HG02678 (cell line): Measurements from ENCODE around the gene JMJD7.
"Not testable (repeated sequence)": the region's sequence is repeated elsewhere in the genome, so short reads cannot be mapped to it uniquely, and the experiment has no call there.

Source experiments
- ATAC-seq: cut with Tn5 transposase; IDR thresholded peaks from one replicate; pipeline ENCODE4 v1.9.1; 2021; ENCODE audit warnings: mild to moderate bottlenecking, moderate library complexity; ENCODE audit not compliant: unreplicated experiment

Gene JMJD7

DNA sequence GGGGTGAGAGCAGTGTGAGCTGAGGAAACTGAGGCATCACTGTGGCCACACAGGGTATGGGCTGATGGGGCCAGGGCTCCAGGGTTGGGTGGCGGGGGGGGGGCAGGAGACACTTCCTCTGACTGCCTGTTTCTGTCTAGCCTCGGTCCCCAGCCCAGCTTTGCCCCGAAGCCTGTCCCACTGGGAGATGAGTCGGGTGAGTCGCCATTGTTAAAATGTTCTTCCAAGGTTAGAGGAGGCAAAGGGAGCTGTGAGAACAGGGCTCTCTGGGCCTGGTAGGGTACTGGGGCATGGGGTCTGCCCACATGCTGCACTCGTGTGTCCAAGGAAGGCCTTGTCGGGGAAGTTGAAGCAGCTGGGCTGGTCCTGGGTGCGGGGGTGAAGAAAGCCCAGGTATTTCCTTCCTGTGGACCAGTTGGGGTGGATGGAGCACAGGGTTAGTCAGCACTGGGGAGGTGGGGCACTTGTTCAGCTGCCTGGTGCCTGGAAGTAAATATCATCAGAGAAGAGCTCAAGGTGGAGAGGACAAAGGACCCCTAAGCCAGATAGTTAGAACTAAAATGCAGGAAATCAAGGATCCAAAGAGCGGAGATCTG is 8.3 kb upstream of the JMJD7 start:
- no peak for ATAC-seq

DNA sequence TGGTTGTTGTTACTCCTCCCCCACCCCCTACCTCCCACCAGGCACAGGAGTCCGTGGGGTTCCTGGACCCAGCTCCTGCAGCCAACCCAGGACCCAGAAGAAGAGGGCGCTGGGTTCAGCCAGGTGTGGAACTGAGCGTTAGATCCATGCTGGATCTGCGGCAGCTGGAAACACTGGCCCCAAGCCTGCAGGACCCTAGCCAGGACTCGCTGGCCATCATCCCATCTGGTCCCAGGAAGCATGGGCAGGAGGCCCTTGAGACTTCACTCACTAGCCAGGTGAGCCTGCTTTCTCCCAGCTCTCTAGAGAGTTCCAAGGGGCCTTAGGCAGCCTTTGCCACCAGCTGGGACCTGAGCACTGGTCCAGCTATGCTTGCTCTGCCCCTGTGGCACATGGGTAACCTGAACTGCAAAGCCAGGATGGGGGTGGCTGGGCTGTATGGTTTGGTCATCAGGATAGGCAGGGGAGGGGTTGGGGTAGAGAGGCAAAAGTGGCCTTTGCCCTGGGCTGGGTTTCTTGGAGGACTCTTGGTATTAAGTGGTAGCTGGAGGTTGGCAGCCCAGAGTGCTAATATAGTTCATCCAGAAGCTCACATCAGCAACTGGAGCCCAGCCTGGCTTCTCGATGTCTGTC is 7.0 kb upstream of the JMJD7 start:
- no peak for ATAC-seq

DNA sequence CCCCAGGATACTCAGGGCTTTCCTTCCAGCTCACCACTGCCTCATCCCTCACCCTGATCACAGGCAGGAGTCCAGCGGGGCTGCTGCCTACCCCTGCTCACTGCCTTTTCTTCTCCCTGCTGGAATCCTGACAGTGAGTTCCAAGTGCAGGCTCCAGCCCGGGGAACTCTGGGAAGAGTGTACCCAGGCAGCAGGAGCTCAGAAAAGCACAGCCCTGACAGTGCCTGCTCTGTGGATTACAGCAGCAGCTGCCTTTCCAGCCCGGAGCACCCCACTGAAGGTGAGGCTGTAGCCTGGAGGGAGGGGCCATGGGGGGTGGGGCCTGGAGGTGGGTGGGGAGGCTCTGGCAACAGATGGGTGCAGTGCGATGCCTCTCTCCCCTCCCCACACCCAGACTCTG is 6.1 kb upstream of the JMJD7 start:
- ATAC-seq, result no peak

DNA sequence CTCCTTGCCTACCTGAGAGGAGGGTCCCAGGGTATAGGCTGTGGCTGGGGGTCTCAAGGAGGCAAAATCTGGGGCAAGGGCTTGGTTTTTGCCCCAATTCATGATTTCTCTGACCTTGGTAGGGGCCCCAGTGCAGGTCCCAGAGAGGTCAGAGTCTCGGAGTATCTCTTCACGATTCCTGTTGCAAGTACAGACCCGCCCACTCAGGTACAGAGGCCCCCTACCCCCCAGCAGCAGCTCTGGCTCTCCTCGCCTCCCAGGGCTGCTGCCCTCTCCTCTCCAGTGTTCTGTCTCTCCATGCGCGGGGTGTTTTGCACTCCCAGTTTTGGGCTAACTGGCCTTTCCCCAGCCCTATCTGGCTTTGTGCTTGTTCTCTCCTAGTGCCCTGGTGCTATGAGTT is 5.4 kb upstream of the JMJD7 start:
- no peak for ATAC-seq

DNA sequence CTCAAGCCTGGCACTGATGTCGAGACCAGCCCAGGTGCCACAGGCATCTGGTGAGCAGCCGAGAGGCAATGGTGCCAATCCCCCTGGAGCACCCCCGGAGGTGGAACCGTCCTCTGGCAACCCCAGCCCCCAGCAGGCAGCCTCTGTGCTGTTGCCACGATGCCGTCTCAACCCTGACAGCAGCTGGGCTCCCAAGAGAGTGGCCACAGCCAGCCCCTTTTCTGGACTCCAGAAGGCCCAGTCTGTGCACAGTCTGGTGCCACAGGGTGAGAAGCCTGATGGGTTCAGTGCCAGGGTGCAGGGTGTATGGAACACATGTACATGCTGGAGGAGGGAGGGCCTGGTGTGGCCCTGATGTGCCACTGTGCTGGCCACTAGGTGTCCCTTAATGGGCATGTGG is 4.9 kb upstream of the JMJD7 start:
- ATAC-seq, result no peak

DNA sequence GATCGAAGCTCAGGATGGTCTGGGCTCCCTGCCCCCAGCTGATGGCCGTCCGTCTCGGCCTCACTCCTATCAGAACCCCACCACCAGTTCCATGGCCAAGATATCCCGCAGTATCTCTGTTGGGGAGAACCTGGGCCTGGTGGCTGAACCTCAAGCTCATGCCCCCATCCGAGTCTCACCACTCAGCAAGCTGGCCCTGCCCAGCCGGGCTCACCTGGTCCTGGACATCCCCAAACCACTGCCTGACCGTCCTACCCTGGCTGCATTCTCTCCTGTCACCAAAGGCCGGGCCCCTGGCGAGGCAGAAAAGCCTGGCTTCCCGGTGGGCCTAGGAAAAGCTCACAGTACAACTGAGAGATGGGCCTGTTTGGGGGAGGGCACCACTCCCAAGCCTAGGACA is 4.4 kb upstream of the JMJD7 start:
- ATAC-seq, result no peak

DNA sequence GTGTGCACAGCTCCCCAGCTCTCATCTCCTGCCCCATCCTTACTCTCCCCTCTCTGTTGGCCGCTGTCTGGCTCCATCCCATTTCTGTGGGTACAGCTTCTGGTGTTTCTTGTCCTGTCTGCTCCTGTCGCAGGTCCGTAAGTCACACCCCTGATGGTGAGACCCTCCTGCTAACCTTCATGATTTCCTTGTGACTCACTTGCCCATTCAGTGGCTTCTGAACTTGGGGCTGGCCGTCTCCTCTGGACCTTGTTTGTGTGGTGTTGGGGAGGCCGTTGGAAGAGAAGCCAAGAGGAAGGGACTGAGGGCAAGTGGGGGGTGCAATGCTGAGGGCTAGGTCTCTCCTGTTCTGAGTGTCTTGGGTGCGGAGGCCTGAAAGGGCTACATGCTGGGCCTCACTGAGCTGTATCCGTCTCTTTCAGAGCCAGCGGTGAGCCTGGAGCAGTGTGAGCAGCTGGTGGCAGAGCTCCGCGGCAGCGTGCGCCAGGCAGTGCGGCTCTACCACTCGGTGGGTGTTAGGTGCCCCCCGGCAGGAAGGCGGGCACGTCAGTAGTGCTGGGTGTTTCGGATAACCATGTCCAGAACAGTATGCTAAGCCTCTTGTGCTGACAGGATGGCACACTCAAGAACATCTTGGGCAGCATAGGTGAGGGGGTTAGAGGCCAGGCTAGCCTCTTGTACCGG is 3.7 kb upstream of the JMJD7 start:
- no peak for ATAC-seq

DNA sequence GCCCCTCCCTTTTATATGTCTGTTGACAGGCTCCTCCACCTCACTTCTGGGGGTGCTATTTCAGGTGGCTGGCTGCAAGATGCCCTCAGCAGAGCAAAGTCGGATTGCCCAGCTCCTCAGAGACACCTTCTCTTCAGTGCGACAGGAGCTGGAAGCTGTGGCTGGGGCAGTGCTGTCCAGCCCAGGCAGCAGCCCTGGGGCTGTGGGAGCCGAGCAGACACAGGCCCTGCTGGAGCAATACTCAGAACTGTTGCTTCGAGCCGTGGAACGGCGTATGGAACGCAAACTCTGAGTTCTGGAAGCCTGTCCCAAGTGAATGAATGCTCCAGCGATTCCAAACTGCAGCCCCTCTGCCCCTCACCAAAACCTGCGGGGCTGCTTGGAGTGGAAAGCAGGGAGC is 2.7 kb upstream of the JMJD7 start:
- ATAC-seq, result no peak

DNA sequence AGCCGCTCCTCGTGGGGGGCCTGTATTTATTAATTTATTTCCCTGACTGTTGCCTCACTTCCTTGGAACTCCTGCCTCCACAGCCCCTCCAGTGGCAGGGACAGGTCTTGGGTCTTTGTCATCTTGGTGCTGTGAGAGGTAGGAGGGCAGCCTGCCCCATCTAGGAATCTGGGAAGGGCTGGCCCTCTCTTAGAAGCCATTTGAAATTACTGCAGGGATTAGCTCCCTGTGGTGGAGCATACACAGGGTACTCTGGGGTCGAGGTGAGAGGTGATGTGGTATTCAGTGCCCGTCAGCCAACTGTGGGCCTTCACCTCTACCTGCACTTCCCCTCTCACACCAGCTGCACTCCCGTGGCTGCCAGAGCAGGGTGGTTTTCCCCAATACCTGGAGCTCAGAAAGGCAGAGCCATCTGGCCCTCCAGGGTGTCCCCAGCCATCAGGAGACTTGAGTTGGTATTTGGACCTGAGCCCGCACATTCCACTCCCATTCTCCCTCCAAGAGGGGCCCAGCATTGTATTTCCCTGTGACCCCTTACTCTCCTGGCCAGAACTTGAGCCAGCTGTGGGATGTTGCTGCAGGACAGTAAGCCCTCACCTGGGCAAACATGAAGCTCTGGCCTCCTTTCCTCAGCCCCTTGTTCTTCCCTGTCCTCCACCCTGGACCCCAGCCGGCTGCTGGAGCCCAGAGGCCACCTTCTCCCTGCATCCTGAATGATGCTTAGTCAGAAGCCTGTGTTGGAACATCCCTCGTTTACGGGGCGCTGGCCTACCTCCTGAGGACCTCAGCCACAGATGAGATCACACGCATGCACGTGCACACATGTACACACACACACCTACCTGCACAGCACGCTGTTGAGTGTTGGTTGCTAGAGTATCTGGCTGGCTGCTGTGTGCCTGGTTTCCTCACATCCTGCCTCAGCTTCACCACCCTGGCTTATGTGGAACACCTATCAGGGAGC is 2.0 kb upstream of the JMJD7 start:
- no peak for ATAC-seq

DNA sequence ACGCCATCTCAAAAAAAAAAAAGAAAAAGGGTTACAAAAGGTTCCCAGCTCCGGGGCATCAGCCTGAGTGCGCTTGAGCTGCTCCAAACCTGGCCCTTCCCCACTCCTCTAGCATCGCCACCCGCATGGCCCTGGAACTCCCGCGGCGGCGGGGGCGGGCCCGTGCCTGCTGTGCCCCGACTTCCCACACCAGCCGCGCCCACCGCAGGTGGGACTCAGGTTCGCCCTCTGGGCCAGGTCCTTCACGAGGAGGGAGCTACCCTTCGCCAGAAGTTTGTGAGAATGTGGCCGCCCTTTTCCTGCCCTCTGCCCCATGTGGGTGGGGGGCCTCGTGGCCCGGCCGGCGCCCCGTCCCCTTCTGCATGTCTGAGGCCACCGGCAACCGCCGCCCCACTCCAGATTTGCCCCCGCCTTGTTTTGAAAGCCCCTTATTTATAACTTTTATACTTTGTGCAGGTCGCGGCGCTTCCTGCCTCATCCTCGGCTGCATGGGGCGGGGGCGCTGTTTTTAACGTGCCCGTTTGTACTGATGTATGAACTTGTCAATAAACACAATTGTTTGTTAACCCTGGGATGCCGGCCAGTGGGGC is 507 bp upstream of the JMJD7 start:
- peak; percentile 2 for ATAC-seq

DNA sequence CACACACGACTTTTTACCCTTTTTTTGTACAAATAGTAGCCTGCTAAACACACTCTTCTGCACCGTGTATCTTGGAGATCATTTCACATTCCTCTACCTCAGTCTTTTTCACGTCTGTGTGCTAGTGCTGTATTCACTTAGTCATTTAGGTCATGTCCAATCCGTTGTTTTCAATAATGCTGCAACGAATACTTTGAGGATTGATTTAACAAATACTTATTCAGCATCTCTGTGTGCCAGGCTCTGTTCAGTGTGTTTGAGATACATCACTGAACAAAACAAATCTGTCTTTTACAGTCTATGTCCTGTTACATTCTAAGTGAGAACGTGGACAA is 882 bp downstream of the JMJD7 start:
- no peak for ATAC-seq

DNA sequence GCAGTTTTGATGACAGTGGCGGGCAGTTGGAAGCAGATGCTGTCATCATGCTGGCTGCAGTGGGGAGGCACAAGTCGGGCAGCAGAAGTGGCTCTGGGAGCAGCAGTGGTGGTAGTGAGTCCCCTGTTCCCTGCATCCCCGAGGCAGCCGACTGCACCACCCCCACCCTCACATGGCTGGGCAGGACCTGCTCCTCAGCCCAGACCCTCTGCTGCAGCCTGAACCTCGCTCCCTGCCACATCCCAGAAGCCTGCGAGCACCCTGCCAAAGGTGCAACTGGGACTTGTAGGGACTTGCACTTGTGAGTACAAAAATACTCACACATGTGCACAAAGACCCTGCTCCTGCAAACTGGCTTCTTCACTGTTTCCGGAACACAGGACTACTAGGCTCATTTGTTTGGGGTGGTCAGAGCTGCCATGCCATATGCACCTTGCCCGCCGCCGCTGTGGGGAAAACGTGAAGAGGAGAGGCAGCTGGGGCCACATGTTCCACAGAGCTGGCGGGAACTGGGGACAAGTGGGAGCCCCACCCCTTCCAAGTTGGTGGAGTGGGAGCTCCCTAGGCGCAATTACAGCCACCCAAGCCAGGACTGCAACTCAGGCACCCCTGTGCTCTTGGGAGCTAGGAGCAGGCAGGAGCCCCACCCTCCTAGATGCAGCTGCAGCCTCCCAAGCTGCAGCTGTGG is 2.2 kb downstream of the JMJD7 start:
- no peak for ATAC-seq

DNA sequence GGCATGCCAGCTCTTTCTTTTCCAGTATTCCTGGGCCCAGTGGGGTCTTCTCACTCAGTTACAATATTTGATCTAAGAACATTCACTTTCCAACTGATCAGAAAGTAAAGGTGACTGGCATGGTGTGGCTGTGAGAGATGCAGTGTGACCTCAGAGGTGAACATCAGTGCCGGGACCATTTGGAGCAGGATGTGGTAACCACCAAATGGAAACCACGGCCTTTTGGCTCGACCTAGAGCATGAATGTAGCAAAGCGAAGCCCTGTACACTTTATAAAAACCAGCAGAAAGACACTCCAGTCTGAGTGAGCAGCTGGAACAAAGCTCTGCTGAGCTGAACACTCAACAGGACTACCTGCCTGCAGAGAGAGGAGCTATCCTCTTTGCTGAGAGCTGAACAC is 3.4 kb downstream of the JMJD7 start:
- ATAC-seq, result not testable (repeated sequence)

DNA sequence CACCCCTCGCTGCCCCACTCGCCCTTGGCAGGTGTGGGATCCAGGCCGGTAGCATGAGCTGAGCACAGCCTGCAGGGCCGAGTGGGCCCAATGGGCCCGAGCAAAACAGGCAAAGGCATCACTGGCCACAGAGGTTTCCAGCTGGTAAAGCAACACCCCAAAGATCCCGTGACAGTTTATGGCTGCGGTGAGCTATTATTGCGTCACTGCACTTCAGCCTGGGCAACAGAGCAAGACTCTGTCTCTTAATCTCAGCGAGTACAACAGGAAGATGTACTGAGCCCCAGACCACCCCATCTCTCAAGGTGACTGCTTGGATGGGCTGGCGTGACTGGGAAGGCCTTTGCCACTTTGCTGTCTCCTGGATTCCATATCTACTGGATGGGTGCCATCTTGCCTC is 4.3 kb downstream of the JMJD7 start:
- ATAC-seq, result no peak

DNA sequence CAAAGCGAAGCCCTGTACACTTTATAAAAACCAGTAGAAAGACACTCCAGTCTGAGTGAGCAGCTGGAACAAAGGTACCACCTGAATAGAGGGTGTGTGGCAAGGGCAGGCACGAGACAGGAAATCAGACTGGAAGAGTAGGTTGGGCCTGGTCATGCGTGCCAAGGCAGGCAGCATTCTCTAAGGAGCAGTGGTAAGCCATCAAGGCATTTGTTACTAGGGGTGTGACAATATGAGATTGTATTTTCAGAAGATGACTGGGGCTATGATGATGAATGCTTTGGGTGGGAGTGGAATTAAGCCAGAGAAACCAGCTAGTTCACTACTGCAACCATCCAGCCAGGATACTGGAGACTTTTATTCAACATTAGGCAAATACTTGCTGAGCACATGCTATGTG is 5.0 kb downstream of the JMJD7 start:
- ATAC-seq, result no peak

DNA sequence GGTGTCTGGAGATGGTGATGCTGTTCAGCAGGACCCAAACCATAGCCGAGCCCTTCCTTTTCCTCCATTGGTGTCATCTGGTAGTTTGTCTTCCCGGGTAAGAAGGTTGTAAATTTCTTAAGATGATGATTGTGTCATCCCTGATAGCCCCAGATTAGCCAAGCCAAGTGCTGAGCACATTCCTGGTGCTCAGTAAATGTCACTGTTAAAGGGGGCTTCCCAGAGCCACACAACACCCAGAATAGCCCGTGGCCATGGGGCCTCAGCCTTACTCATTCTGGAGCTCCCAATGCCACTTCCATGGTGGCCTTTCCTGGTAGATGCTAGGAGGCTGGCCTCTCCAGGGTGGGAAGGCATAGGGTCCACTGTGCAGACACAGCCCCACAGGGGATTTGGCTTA is 6.2 kb downstream of the JMJD7 start:
- ATAC-seq, result no peak

DNA sequence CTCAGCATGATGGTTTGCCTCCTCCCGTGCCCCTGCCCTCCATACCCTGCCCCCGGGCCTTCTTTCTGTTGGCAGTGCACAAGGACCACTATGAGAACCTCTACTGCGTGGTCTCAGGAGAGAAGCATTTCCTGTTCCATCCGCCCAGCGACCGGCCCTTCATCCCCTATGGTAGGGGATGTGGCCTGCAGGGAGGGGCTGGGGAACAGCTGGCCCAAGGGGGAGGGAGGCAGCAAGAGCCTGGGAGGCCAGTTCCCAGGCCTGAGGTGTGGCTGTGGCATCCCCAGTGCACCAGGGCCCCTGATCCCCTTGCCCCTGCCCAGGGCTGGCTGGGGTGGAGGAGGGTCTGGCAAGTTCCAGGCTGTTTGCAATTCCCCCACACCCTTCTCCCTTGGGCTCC is 8.2 kb downstream of the JMJD7 start:
- no peak for ATAC-seq

DNA sequence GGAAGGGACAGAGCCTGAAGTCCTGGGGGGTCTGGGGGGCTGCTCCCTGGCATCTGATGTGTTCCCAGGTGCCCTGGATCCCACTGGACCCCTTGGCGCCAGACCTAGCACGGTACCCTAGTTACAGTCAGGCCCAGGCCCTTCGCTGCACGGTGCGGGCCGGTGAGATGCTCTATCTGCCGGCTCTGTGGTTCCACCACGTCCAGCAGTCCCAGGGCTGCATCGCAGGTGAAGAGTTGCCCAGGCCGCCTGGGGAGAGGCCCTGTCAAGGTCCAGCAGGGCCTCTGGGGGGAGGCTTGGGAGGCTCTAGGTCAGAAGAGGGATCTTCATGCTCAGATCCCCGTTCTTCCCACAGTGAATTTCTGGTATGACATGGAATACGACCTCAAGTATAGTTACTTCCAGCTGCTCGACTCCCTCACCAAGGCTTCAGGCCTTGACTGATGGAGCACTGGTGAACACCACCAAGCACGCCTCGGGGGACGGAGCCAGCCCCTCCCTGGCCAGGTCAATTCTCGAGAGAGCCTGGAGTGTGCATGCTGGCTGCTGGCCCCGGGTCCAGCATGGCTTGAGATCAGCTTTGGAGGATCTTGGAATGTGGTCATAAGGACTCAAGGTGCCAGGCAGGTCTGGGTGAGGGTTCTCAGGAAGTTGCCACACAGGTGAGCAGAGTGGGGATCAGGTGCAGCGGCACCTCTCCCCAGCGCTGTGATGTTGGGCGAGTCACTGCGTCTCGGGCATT is 9.0 kb downstream of the JMJD7 start:
- ATAC-seq, result no peak

DNA sequence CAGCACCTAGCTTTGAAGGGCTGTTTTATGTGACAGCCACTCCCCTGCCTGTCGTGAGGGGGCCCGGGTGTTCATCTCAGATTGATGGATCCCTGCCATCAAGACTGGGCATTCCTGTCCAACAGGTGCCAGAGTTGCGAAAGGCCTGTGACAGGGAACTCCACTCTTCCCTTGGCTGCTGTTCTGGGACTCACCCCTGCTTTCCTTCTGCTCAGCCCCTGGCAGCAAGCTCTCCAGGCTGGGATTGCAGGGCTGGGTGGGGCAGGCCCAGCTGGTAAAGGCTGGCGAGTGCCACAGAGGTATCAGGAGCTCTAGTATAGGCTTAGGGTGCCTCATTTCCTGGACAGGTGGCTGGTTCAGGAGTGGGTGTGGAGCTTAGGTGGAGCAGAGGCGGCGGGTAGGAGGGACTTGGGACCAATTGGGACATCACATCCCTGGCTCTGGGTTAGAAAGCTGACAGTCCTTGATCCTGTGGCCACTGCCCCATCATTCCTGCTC is 10.6 kb downstream of the JMJD7 start, which contains the start of gene PLA2G4B:
PLA2G4B (plus strand) TSS at position 448 of the 498 bp plus-strand sequence. CDS start 67 bp downstream, outside the sequence.
- no peak for ATAC-seq
